ENCODE results near the gene GCSH.
A peak's percentile ranks its signal among the peaks of the same experiment; 100 is the strongest.

The GCSH gene

GRCh38 chr16:81042821-81043220, 53.4 kb downstream of the GCSH start:
- Histone ChIP-seq H3K9ac (no peak overlapping the region), H3K36me3 (ENCODE audit: control insufficient read depth, insufficient read depth, low read length) (no peaks in the 10 kb centered on the region), H3K4me2 (ENCODE audit: low read length) (no peak overlapping the region), H3K9me3 (ENCODE audit: control insufficient read depth, low read length) (no peaks in the 10 kb centered on the region), H3K4me1 (no peaks in the 10 kb centered on the region), H2AFZ (no peak overlapping the region), H3K4me3 (ENCODE audit: low read depth, low read length) (no peak overlapping the region), H3K79me2 (peaks cover 10% of the 10 kb centered on the region), H3K27me3 (ENCODE audit: control insufficient read depth, insufficient read depth, low read length) (no peaks in the 10 kb centered on the region), H3K27ac (no peak overlapping the region)
- TF ChIP-seq, protein P1, sequence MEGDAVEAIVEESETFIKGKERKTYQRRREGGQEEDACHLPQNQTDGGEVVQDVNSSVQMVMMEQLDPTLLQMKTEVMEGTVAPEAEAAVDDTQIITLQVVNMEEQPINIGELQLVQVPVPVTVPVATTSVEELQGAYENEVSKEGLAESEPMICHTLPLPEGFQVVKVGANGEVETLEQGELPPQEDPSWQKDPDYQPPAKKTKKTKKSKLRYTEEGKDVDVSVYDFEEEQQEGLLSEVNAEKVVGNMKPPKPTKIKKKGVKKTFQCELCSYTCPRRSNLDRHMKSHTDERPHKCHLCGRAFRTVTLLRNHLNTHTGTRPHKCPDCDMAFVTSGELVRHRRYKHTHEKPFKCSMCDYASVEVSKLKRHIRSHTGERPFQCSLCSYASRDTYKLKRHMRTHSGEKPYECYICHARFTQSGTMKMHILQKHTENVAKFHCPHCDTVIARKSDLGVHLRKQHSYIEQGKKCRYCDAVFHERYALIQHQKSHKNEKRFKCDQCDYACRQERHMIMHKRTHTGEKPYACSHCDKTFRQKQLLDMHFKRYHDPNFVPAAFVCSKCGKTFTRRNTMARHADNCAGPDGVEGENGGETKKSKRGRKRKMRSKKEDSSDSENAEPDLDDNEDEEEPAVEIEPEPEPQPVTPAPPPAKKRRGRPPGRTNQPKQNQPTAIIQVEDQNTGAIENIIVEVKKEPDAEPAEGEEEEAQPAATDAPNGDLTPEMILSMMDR (IDR thresholded peaks at IDR 0.05): no peak

- Histone ChIP-seq H2AFZ (no peak overlapping the region), H3K4me2 (ENCODE audit: low read length) (no peak overlapping the region), H3K79me2 (peaks cover 16% of the 10 kb centered on the region), H3K4me3 (ENCODE audit: low read depth, low read length) (no peak overlapping the region), H3K36me3 (ENCODE audit: control insufficient read depth, insufficient read depth, low read length) (no peaks in the 10 kb centered on the region), H3K9me3 (ENCODE audit: control insufficient read depth, low read length) (no peaks in the 10 kb centered on the region), H3K27me3 (ENCODE audit: control insufficient read depth, insufficient read depth, low read length) (no peaks in the 10 kb centered on the region), H3K9ac (no peak overlapping the region), H3K27ac (no peak overlapping the region), H3K4me1 (peaks cover 2% of the 10 kb centered on the region)
- TF ChIP-seq, protein P1 (IDR thresholded peaks at IDR 0.05): no peak
These were observed 54.5 kb downstream of the GCSH start for GRCh38 chr16:81041696-81042095.

GRCh38 chr16:81040842-81041241, 55.4 kb downstream of the GCSH start:
- H3K27me3 ChIP-seq (ENCODE audit: control insufficient read depth, insufficient read depth, low read length): no peaks in the 10 kb centered on the region
- no peak overlapping the region for H3K9ac ChIP-seq
- no peak overlapping the region for H3K4me2 ChIP-seq (ENCODE audit: low read length)
- peaks cover 3% of the 10 kb centered on the region for H3K4me1 ChIP-seq
- no peak overlapping the region for H3K27ac ChIP-seq
- H3K9me3 ChIP-seq (ENCODE audit: control insufficient read depth, low read length): no peaks in the 10 kb centered on the region
- TF ChIP-seq, protein P1 (IDR thresholded peaks at IDR 0.05): no peak
- H3K4me3 ChIP-seq (ENCODE audit: low read depth, low read length): no peak overlapping the region
- peaks cover 20% of the 10 kb centered on the region for H3K79me2 ChIP-seq
- no peaks in the 10 kb centered on the region for H3K36me3 ChIP-seq (ENCODE audit: control insufficient read depth, insufficient read depth, low read length)
- H2AFZ ChIP-seq: no peak overlapping the region

DNA sequence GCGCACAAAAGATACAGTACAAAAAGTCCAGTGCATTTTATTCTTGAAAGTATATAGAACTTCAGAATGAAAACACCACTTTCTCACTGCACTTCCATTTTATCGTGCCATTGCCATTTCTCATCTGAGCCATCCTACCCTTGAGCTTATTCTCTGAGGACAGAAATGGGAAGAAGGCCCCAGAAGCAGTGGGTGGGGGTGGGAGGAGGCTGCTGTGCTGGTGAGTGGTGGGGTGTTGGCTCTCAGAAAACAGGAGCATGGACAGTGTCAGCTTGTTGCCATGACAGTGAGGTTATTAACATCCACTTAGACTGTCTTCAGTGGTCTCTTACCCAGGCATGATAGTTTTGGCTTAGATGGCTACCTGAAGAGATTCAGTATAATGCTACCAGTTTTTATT, 56.1 kb downstream of the GCSH start:
- H3K27ac ChIP-seq: no peak overlapping the region
- TF ChIP-seq, protein P1 (IDR thresholded peaks at IDR 0.05): no peak

GRCh38 chr16:81036751-81037350, 59.3 kb downstream of the GCSH start:
- Histone ChIP-seq H3K4me3 (ENCODE audit: low read depth, low read length) (peak overlapping the region; percentile 64), H3K4me2 (ENCODE audit: low read length) (peak overlapping the region; percentile 85), H3K36me3 (ENCODE audit: control insufficient read depth, insufficient read depth, low read length) (no peaks in the 10 kb centered on the region), H3K9me3 (ENCODE audit: control insufficient read depth, low read length) (no peaks in the 10 kb centered on the region), H2AFZ (no peak overlapping the region), H3K4me1 (peaks cover 5% of the 10 kb centered on the region), H3K79me2 (peaks cover 20% of the 10 kb centered on the region), H3K27ac (no peak overlapping the region), H3K9ac (no peak overlapping the region), H3K27me3 (ENCODE audit: control insufficient read depth, insufficient read depth, low read length) (no peaks in the 10 kb centered on the region)
- TF ChIP-seq, protein P1 (IDR thresholded peaks at IDR 0.05): no peak

More for the DNA sequence above, 56.1 kb downstream of the GCSH start:
- H3K79me2 ChIP-seq: peaks cover 20% of the 10 kb centered on the region
- no peaks in the 10 kb centered on the region for H3K27me3 ChIP-seq (ENCODE audit: control insufficient read depth, insufficient read depth, low read length)
- H3K4me2 ChIP-seq (ENCODE audit: low read length): no peak overlapping the region
- H3K9me3 ChIP-seq (ENCODE audit: control insufficient read depth, low read length): no peaks in the 10 kb centered on the region
- H3K9ac ChIP-seq: no peak overlapping the region
- H2AFZ ChIP-seq: no peak overlapping the region
- no peaks in the 10 kb centered on the region for H3K36me3 ChIP-seq (ENCODE audit: control insufficient read depth, insufficient read depth, low read length)
- H3K4me1 ChIP-seq: peaks cover 4% of the 10 kb centered on the region
- no peak overlapping the region for H3K4me3 ChIP-seq (ENCODE audit: low read depth, low read length)
